Trophoblast cell (in vitro differentiated cells and primary cell): ENCODE measurements around the gene TMEM232.

Experiments
- DNase-seq, 2 donors: peaks; one replicate each; pipeline ENCODE4 v3.0.0-alpha.2; 2016
- H2AFZ ChIP-seq: 2 replicates; pipeline ENCODE4 v1.6.1; 2013; ENCODE audit warnings: low read length, moderate library complexity, mild to moderate bottlenecking; ENCODE audit not compliant: insufficient read depth, poor library complexity
- H2AK5ac ChIP-seq: 2 replicates; pipeline ENCODE4 v1.6.1; 2013; ENCODE audit warnings: mild to moderate bottlenecking, low read length
- H2BK120ac ChIP-seq: 2 replicates; pipeline ENCODE4 v1.6.1; 2013; ENCODE audit warnings: low read length, mild to moderate bottlenecking, moderate library complexity; ENCODE audit not compliant: insufficient read depth, poor library complexity
- H2BK12ac ChIP-seq: 2 replicates; pipeline ENCODE4 v1.6.1; 2013; ENCODE audit warnings: mild to moderate bottlenecking, low read length, moderate library complexity
- H2BK5ac ChIP-seq: 2 replicates; pipeline ENCODE4 v1.6.1; 2013; ENCODE audit warnings: low read length, low read depth, moderate library complexity, mild to moderate bottlenecking; ENCODE audit not compliant: poor library complexity
- H3K14ac ChIP-seq: 2 replicates; pipeline ENCODE4 v1.6.1; 2013; ENCODE audit warnings: mild to moderate bottlenecking, low read length
- H3K18ac ChIP-seq: 2 replicates; pipeline ENCODE4 v1.6.1; 2013; ENCODE audit warnings: mild to moderate bottlenecking, low read length
- H3K23ac ChIP-seq: 2 replicates; pipeline ENCODE4 v1.6.1; 2013; ENCODE audit warnings: low read length
- H3K27ac ChIP-seq: 2 replicates; pipeline ENCODE4 v1.5.1; 2013; ENCODE audit warnings: low read depth, mild to moderate bottlenecking, inconsistent platforms, low read length, moderate library complexity
- H3K27me3 ChIP-seq: 2 replicates; pipeline ENCODE4 v1.6.1; 2013; ENCODE audit warnings: inconsistent platforms, mild to moderate bottlenecking, low read length, moderate library complexity; ENCODE audit not compliant: insufficient read depth
- H3K36me3 ChIP-seq, 2 experiments: 1 replicate in 1 of 2; 2 replicates in 1 of 2; pipeline ENCODE4 v1.6.1; 2013; ENCODE audit warnings: low read length in 2 of 2, mild to moderate bottlenecking in 2 of 2, moderate library complexity in 1 of 2; ENCODE audit not compliant: insufficient read depth in 2 of 2, control insufficient read depth in 1 of 2
- H3K4ac ChIP-seq: 2 replicates; pipeline ENCODE4 v1.6.1; 2013; ENCODE audit warnings: low read depth, mild to moderate bottlenecking, low read length, moderate library complexity
- H3K4me1 ChIP-seq, 2 experiments: 1 replicate in 1 of 2; 2 replicates in 1 of 2; pipeline ENCODE4 v1.6.1; 2013; ENCODE audit warnings: low read length in 2 of 2, mild to moderate bottlenecking in 2 of 2, moderate library complexity in 1 of 2; ENCODE audit not compliant: insufficient read depth in 2 of 2, control insufficient read depth in 1 of 2
- H3K4me2 ChIP-seq: 2 replicates; pipeline ENCODE4 v1.6.1; 2013; ENCODE audit warnings: inconsistent platforms, mild to moderate bottlenecking, low read length, moderate library complexity
- H3K4me3 ChIP-seq: 2 replicates; pipeline ENCODE4 v1.5.1; 2013; ENCODE audit warnings: mild to moderate bottlenecking, low read depth, low read length, inconsistent platforms
- H3K79me1 ChIP-seq: one replicate; pipeline ENCODE4 v1.6.1; 2013; ENCODE audit warnings: low read length
- H3K79me2 ChIP-seq: 2 replicates; pipeline ENCODE4 v1.6.1; 2013; ENCODE audit warnings: low read length, mild to moderate bottlenecking; ENCODE audit not compliant: control insufficient read depth, insufficient read depth, poor library complexity
- H3K9ac ChIP-seq: 2 replicates; pipeline ENCODE4 v1.6.1; 2013; ENCODE audit warnings: mild to moderate bottlenecking, low read length
- H3K9me3 ChIP-seq: 2 replicates; pipeline ENCODE4 v1.6.1; 2013; ENCODE audit warnings: low read depth, mild to moderate bottlenecking, control low read depth, inconsistent platforms, low read length; ENCODE audit not compliant: insufficient read depth
- H4K12ac ChIP-seq: 2 replicates; pipeline ENCODE4 v1.6.1; 2013; ENCODE audit warnings: low read depth, mild to moderate bottlenecking, low read length, moderate library complexity
- H4K8ac ChIP-seq: 2 replicates; pipeline ENCODE4 v1.6.1; 2013; ENCODE audit warnings: low read depth, mild to moderate bottlenecking, low read length, moderate library complexity
- H4K91ac ChIP-seq: one replicate; pipeline ENCODE4 v1.6.1; 2013; ENCODE audit warnings: low read depth, mild to moderate bottlenecking, low read length, moderate library complexity
- WGBS: extraction: QIAGEN DNeasy Blood & Tissue Kit; methylation state at CpG from one replicate; pipeline ENCODE4 v1.1.7; 2013; ENCODE audit warnings: missing lambda C conversion rate; ENCODE audit not compliant: insufficient read length, insufficient coverage; ENCODE audit errors: extremely low coverage; 5-methylcytosine and 5-hydroxymethylcytosine counted together

The TMEM232 gene

GRCh38 chr5:110638970-110639902 is 87.2 kb downstream of the TMEM232 start:
- Histone ChIP-seq H3K27ac (no peak overlapping the region), H2BK120ac (no peak overlapping the region), H4K12ac (no peak overlapping the region), H3K36me3 (no peaks in the 10 kb centered on the region), H4K8ac (no peak overlapping the region), H3K23ac (no peak overlapping the region), H2BK5ac (no peak overlapping the region), H3K9me3 (no peaks in the 10 kb centered on the region), H3K27me3 (no peaks in the 10 kb centered on the region), H2BK12ac (no peak overlapping the region), H2AFZ (no peak overlapping the region), H3K4me2 (no peak overlapping the region), H3K79me2 (no peaks in the 10 kb centered on the region), H3K14ac (no peak overlapping the region), H3K9ac (no peak overlapping the region), H3K4ac (no peak overlapping the region), H3K18ac (no peak overlapping the region), H3K4me3 (no peak overlapping the region), H2AK5ac (no peak overlapping the region), H3K4me1 (no peaks in the 10 kb centered on the region), H3K79me1 (no peaks in the 10 kb centered on the region), H4K91ac (no peak overlapping the region)
- no peak for DNase-seq
- no CpG with 5 or more reads among the region's 3 CpGs for WGBS

GRCh38 chr5:110634475-110634874 is 92.0 kb downstream of the TMEM232 start:
- Histone ChIP-seq H3K27ac (no peak overlapping the region), H2BK120ac (no peak overlapping the region), H4K8ac (no peak overlapping the region)

DNA sequence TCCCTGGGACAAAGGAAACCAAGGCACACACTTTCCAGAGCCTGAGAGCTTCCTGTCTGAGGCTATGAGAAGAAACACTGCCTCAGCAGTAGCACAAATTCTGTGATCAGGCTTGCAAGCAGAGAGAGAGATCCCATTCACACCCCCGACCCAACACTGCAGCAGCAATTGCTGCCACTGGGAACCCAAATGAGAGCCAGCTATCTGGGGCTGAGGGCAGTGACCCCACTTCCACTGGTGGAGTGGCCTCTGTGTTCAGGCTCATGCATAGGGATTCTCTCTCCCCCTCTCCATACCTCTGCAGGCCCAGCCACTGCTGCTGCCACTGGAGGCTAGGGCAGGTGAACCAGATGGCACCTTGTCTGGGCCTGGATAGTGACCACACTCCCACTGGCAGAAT is 95.2 kb downstream of the TMEM232 start:
- Histone ChIP-seq H3K4ac (no peak overlapping the region), H2BK120ac (no peak overlapping the region), H3K23ac (no peak overlapping the region), H3K9ac (peak overlapping the region; percentile 53), H3K27ac (no peak overlapping the region), H3K4me1 (no peaks in the 10 kb centered on the region), H2AK5ac (no peak overlapping the region), H2AFZ (no peak overlapping the region), H3K36me3 (no peaks in the 10 kb centered on the region), H3K79me2 (no peaks in the 10 kb centered on the region), H4K91ac (no peak overlapping the region), H3K14ac (no peak overlapping the region), H4K12ac (no peak overlapping the region), H2BK5ac (no peak overlapping the region), H3K4me2 (no peak overlapping the region), H3K79me1 (no peaks in the 10 kb centered on the region), H3K18ac (no peak overlapping the region), H4K8ac (no peak overlapping the region), H2BK12ac (no peak overlapping the region), H3K4me3 (no peak overlapping the region), H3K27me3 (no peaks in the 10 kb centered on the region), H3K9me3 (no peaks in the 10 kb centered on the region)
- DNase-seq: no peak
- no CpG with 5 or more reads among the region's 1 CpG for WGBS

More at GRCh38 chr5:110634475-110634874, 92.0 kb downstream of the TMEM232 start:
- no peaks in the 10 kb centered on the region for H3K79me2 ChIP-seq
- no peak overlapping the region for H4K12ac ChIP-seq
- H3K4me2 ChIP-seq: no peak overlapping the region
- H4K91ac ChIP-seq: no peak overlapping the region
- H3K23ac ChIP-seq: no peak overlapping the region
- no peaks in the 10 kb centered on the region for H3K4me1 ChIP-seq
- H2BK5ac ChIP-seq: no peak overlapping the region
- no peaks in the 10 kb centered on the region for H3K27me3 ChIP-seq
- H3K18ac ChIP-seq: no peak overlapping the region
- no peak overlapping the region for H3K4me3 ChIP-seq
- no peak overlapping the region for H3K14ac ChIP-seq
- no peak overlapping the region for H2BK12ac ChIP-seq
- H2AFZ ChIP-seq: no peak overlapping the region
- no peak for DNase-seq
- no peaks in the 10 kb centered on the region for H3K79me1 ChIP-seq
- H3K9ac ChIP-seq: no peak overlapping the region
- no peaks in the 10 kb centered on the region for H3K9me3 ChIP-seq
- no peak overlapping the region for H2AK5ac ChIP-seq
- no peaks in the 10 kb centered on the region for H3K36me3 ChIP-seq
- no peak overlapping the region for H3K4ac ChIP-seq

GRCh38 chr5:110630350-110630749 is 96.1 kb downstream of the TMEM232 start:
- Histone ChIP-seq H2AFZ (no peak overlapping the region), H2AK5ac (no peak overlapping the region), H3K79me2 (no peaks in the 10 kb centered on the region), H2BK120ac (no peak overlapping the region), H4K12ac (no peak overlapping the region), H3K14ac (no peak overlapping the region), H2BK12ac (no peak overlapping the region), H3K79me1 (no peaks in the 10 kb centered on the region), H3K27me3 (no peaks in the 10 kb centered on the region), H3K4me1 (no peaks in the 10 kb centered on the region), H3K9ac (no peak overlapping the region), H4K8ac (no peak overlapping the region), H3K23ac (no peak overlapping the region), H3K4ac (no peak overlapping the region), H2BK5ac (no peak overlapping the region), H3K4me2 (no peak overlapping the region), H3K4me3 (no peak overlapping the region), H3K9me3 (no peaks in the 10 kb centered on the region), H4K91ac (no peak overlapping the region), H3K18ac (no peak overlapping the region), H3K36me3 (no peaks in the 10 kb centered on the region), H3K27ac (no peak overlapping the region)
- no peak for DNase-seq
- WGBS: no CpG with 5 or more reads among the region's 4 CpGs
